SK-N-SH (cell line): ENCODE data around the gene FTO. TPM values are rescaled to one million over a fixed set of nuclear protein-coding genes. Genes with fewer than 3 reads are reported as not detected.
A peak's percentile ranks its signal among the peaks of the same experiment; 100 is the strongest.

Source experiments
- CTCF ChIA-PET: fragments of 300-600, 350-600 bp; formaldehyde crosslinking; extraction: SDS; loops from one replicate; lab custom pipeline; 2021; lab: Yijun Ruan, JAX
- POLR2A ChIA-PET: fragments of 350-600 bp; sonication (Branson Sonifier 250); formaldehyde crosslinking; extraction: SDS; loops from one replicate; lab custom pipeline; 2020; ENCODE audit warnings: antibody characterized with exemption, inconsistent platforms; lab: Yijun Ruan, JAX
- DNase-seq: peaks from one replicate; pipeline ENCODE4 v3.0.0; 2012
- H2AFZ ChIP-seq: fragments of 200-600 bp; sonication (generic); 2 replicates; pipeline ENCODE4 v1.8.1; 2016; ENCODE audit warnings: antibody characterized with exemption, mild to moderate bottlenecking, low read depth
- H3F3A ChIP-seq: fragments of 200-600 bp; sonication (generic); replicated peaks from 2 replicates; pipeline ENCODE3; 2016; ENCODE audit warnings: antibody characterized with exemption, mild to moderate bottlenecking; ENCODE audit not compliant: insufficient read depth
- H3K27ac ChIP-seq, 2 experiments: fragments of 200-500 bp in 1 of 2; fragments of 200-600 bp in 1 of 2; sonication (Bioruptor generic) in 1 of 2; sonication (generic), shearing (Covaris generic) in 1 of 2; 2 replicates each; pipeline versions ENCODE4 v1.5.1 to v1.6.1; 2014 to 2016; ENCODE audit warnings: low read depth in 2 of 2, inconsistent platforms in 1 of 2, low read length in 1 of 2, mild to moderate bottlenecking in 1 of 2, mixed read lengths in 1 of 2
- H3K27me3 ChIP-seq: fragments of 200-600 bp; sonication (generic), shearing (Covaris generic); 2 replicates; pipeline ENCODE4 v1.6.1; 2016; ENCODE audit warnings: mixed run types; ENCODE audit not compliant: insufficient read depth
- H3K36me3 ChIP-seq, 2 experiments: fragments of 200-500 bp in 1 of 2; fragments of 200-600 bp in 1 of 2; sonication (Bioruptor generic) in 1 of 2; sonication (generic) in 1 of 2; replicated peaks in 1 of 2; 2 replicates each; pipeline versions ENCODE3 to v1.5.1; 2014 to 2016; ENCODE audit warnings: low read length in 1 of 2, mild to moderate bottlenecking in 1 of 2; ENCODE audit not compliant: insufficient read depth in 2 of 2, control insufficient read depth in 1 of 2
- H3K4me1 ChIP-seq, 2 experiments: fragments of 200-500 bp in 1 of 2; fragments of 200-600 bp in 1 of 2; sonication (Bioruptor generic) in 1 of 2; sonication (generic), shearing (Covaris generic) in 1 of 2; 2 replicates each; pipeline versions ENCODE4 v1.5.1 to v1.6.1; 2014 to 2016; ENCODE audit warnings: low read depth in 1 of 2, low read length in 1 of 2, mixed run types in 1 of 2; ENCODE audit not compliant: insufficient read depth in 2 of 2, control insufficient read depth in 1 of 2
- H3K4me2 ChIP-seq: fragments of 200-600 bp; sonication (generic), shearing (Covaris generic); 2 replicates; pipeline ENCODE4 v1.6.1; 2017; ENCODE audit warnings: mixed run types
- H3K4me3 ChIP-seq, 2 experiments: fragments of 200-500 bp in 1 of 2; fragments of 200-600 bp in 1 of 2; sonication (Bioruptor generic) in 1 of 2; sonication (generic), shearing (Covaris generic) in 1 of 2; 2 replicates each; pipeline versions ENCODE4 v1.5.1 to v1.8.1; 2014 to 2016; ENCODE audit warnings: low read depth in 2 of 2, inconsistent platforms in 1 of 2, low read length in 1 of 2, mild to moderate bottlenecking in 1 of 2, mixed read lengths in 1 of 2, moderate library complexity in 1 of 2
- H3K79me2 ChIP-seq: fragments of 200-600 bp; sonication (generic); 2 replicates; pipeline ENCODE4 v1.8.1; 2017; ENCODE audit warnings: mild to moderate bottlenecking; ENCODE audit not compliant: insufficient read depth
- H3K9ac ChIP-seq: fragments of 200-600 bp; sonication (generic); 2 replicates; pipeline ENCODE4 v1.6.1; 2017; ENCODE audit warnings: mixed run types
- H3K9me2 ChIP-seq: fragments of 200-600 bp; sonication (generic); 2 replicates; pipeline ENCODE4 v1.6.1; 2017; ENCODE audit warnings: mixed run types
- H3K9me3 ChIP-seq: fragments of 200-600 bp; sonication (generic); 2 replicates; pipeline ENCODE4 v1.6.1; 2017; ENCODE audit warnings: mixed run types, mild to moderate bottlenecking, moderate library complexity
- H4K20me1 ChIP-seq: fragments of 200-600 bp; sonication (generic); 2 replicates; pipeline ENCODE4 v1.6.1; 2017; ENCODE audit warnings: mild to moderate bottlenecking, mixed run types; ENCODE audit not compliant: insufficient read depth
- CHD2 ChIP-seq: fragments of 150-350 bp; IDR thresholded peaks from 2 replicates; pipeline ENCODE4 v1.6.1; 2018; ENCODE audit warnings: low read length; ENCODE audit not compliant: partially characterized antibody
- ELF1 ChIP-seq: IDR thresholded peaks from 2 replicates; pipeline ENCODE4 v1.4.0; 2012
- EP300 ChIP-seq, 2 experiments: IDR thresholded peaks; 2 replicates each; pipeline versions ENCODE4 v1.4.0 to v1.6.1; 2012; ENCODE audit warnings: borderline replicate concordance in 1 of 2, low read depth in 1 of 2, low read length in 1 of 2
- EZH2phosphoT487 ChIP-seq: fragments of 200-600 bp; sonication (generic); IDR thresholded peaks from 2 replicates; pipeline ENCODE4 v1.6.1; 2017; ENCODE audit warnings: low read depth, mixed run types, mild to moderate bottlenecking, antibody characterized with exemption, moderate library complexity, borderline replicate concordance
- FOSL2 ChIP-seq: IDR thresholded peaks from 2 replicates; pipeline ENCODE4 v1.4.0; 2012; ENCODE audit warnings: low read depth, mild to moderate bottlenecking, moderate library complexity, borderline replicate concordance
- FOXJ3 ChIP-seq: sonication (generic); formaldehyde crosslinking; IDR thresholded peaks from 2 replicates; pipeline ENCODE4 v1.5.1; 2020; ENCODE audit warnings: mild to moderate bottlenecking, missing genetic modification reagents
- GATA2 ChIP-seq: sonication (generic); formaldehyde crosslinking; IDR thresholded peaks from 2 replicates; pipeline ENCODE4 v1.5.0; 2020; ENCODE audit warnings: mild to moderate bottlenecking, missing genetic modification reagents
- MXI1 ChIP-seq: IDR thresholded peaks from 2 replicates; pipeline ENCODE4 v1.6.1; 2012; ENCODE audit warnings: mild to moderate bottlenecking, low read depth, low read length, improper control_type of control experiment
- RAD21 ChIP-seq: IDR thresholded peaks from 2 replicates; pipeline ENCODE4 v1.6.1; 2012; ENCODE audit warnings: mild to moderate bottlenecking, low read length
- RFX5 ChIP-seq: IDR thresholded peaks from 2 replicates; pipeline ENCODE4 v1.6.1; 2012; ENCODE audit warnings: mild to moderate bottlenecking, improper control_type of control experiment, low read length
- RXRA ChIP-seq: IDR thresholded peaks from 2 replicates; pipeline ENCODE4 v1.4.0; 2012; ENCODE audit warnings: low read depth, mild to moderate bottlenecking, borderline replicate concordance
- SMC3 ChIP-seq: IDR thresholded peaks from 2 replicates; pipeline ENCODE4 v1.6.1; 2012; ENCODE audit warnings: low read depth, low read length, improper control_type of control experiment
- TEAD4 ChIP-seq: IDR thresholded peaks from 2 replicates; pipeline ENCODE4 v1.4.0; 2012; ENCODE audit warnings: mild to moderate bottlenecking, borderline replicate concordance; ENCODE audit not compliant: insufficient read depth
- USF2 ChIP-seq: fragments of 150-350 bp; IDR thresholded peaks from 2 replicates; pipeline ENCODE4 v1.6.1; 2017; ENCODE audit warnings: antibody characterized with exemption, low read length, low read depth, borderline replicate concordance
- WGBS: methylation state at CpG from one replicate; pipeline ENCODE4 v1.1.6; 2017; ENCODE audit warnings: low lambda C conversion rate; 5-methylcytosine and 5-hydroxymethylcytosine counted together
- polyA plus RNA-seq, 3 experiments: library from polyadenylated mRNA; depleted of rRNA; stranded (reverse); fragments of >200 nt; gene quantifications; 2 replicates each; pipeline ENCODE4 v1.2.3, GENCODE V29; 2012

FTO gene
- polyA plus RNA-seq, 1 of the 3 experiments (the other 2 are of a cell fraction) = 41.2 TPM

- WGBS = 90% methylated on average over 3 of the region's 3 CpGs
- Histone ChIP-seq H4K20me1 (no peaks in the 10 kb centered on the region), H3K9ac (no peak overlapping the region), H3F3A (no peaks in the 10 kb centered on the region), H3K79me2 (no peaks in the 10 kb centered on the region), H3K4me3 (no peak overlapping the region)
- ChIA-PET CTCF (interaction anchor here (0.9 to 1.8 kb wide), 2 partner anchors 62 to 216 kb away, joined by 3 to 4 read pairs; no protein-coding TSS in a partner anchor), POLR2A (no interaction called here)
- TF ChIP-seq RFX5 = no peak
- no peak for TF ChIP-seq CHD2
- no peak for TF ChIP-seq USF2
- TF ChIP-seq TEAD4 = no peak
- TF ChIP-seq MXI1 = no peak
- no peak for TF ChIP-seq EP300 (IDR thresholded peaks at IDR 0.05; ENCODE audit: borderline replicate concordance in 1 of 2, low read depth in 1 of 2, low read length in 1 of 2)
- TF ChIP-seq FOSL2 = no peak
- TF ChIP-seq EZH2phosphoT487 = no peak
- TF ChIP-seq GATA2 (CRISPR knock-in tag) = no peak
- TF ChIP-seq SMC3 = no peak
- no peak for TF ChIP-seq RAD21
- no peak for TF ChIP-seq FOXJ3
- TF ChIP-seq RXRA = no peak
- TF ChIP-seq, all 33 proteins: peak for 0
- no peaks in the 10 kb centered on the region for H3K27me3 ChIP-seq
- DNase-seq = no peak
- no peaks in the 10 kb centered on the region for H3K9me2 ChIP-seq
- H3K36me3 ChIP-seq = no peaks in the 10 kb centered on the region
- H3K4me1 ChIP-seq = peaks cover 0 to 20% of the 10 kb centered on the region in 2 experiments; a peak in 3 of 4 replicates
- H2AFZ ChIP-seq = no peak overlapping the region
- H3K9me3 ChIP-seq = no peaks in the 10 kb centered on the region
- H3K4me2 ChIP-seq = no peak overlapping the region
- H3K27ac ChIP-seq = no peak overlapping the region
Measured at GRCh38 chr16:53989597-53989996, 285.6 kb downstream of the FTO start.

GRCh38 chr16:53991754-53992378, 287.9 kb downstream of the FTO start:
- H3K79me2 ChIP-seq = no peaks in the 10 kb centered on the region
- peak; percentile 48 for DNase-seq
- H3K27ac ChIP-seq = peak overlapping the region in 1 of 2 experiments; percentile 43; a peak in 2 of 4 replicates
- 87% methylated on average over 8 of the region's 8 CpGs for WGBS
- no peak overlapping the region for H3K4me2 ChIP-seq
- H3K9ac ChIP-seq = no peak overlapping the region
- H4K20me1 ChIP-seq = no peaks in the 10 kb centered on the region
- no peaks in the 10 kb centered on the region for H3K36me3 ChIP-seq
- no peaks in the 10 kb centered on the region for H3K9me2 ChIP-seq
- H3F3A ChIP-seq = no peaks in the 10 kb centered on the region
- peaks cover 0 to 16% of the 10 kb centered on the region in 2 experiments; a peak in 3 of 4 replicates for H3K4me1 ChIP-seq
- H3K4me3 ChIP-seq = no peak overlapping the region
- CTCF ChIA-PET = no interaction called here
- H2AFZ ChIP-seq = no peak overlapping the region
- H3K9me3 ChIP-seq = no peaks in the 10 kb centered on the region
- TF ChIP-seq GATA2 (CRISPR knock-in tag) (0 out of 2 replicates have a peak, but pooled peaks have one; percentile 25), ELF1 (no peak), CHD2 (peak; percentile 27), EP300 (IDR thresholded peaks at IDR 0.05; ENCODE audit: borderline replicate concordance in 1 of 2, low read depth in 1 of 2, low read length in 1 of 2) (peak in 1 of 2 experiments; percentile 27; a peak in 1 of 4 replicates)
- POLR2A ChIA-PET = no interaction called here
- no peaks in the 10 kb centered on the region for H3K27me3 ChIP-seq
